AG04450 (cell line): Measurements from ENCODE around the gene CGB3. TPM values are rescaled to one million over a fixed set of nuclear protein-coding genes. Genes with fewer than 3 reads are reported as not detected.
"Not testable (repeated sequence)": the region's sequence is repeated elsewhere in the genome, so short reads cannot be mapped to it uniquely, and the experiment has no call there.

Experiments
- CTCF ChIA-PET: fragments of 300-600, 350-600 bp; formaldehyde crosslinking; extraction: SDS; loops from one replicate; lab custom pipeline; 2022; ENCODE audit warnings: antibody characterized with exemption, inconsistent platforms; lab: Charles Lee
- POLR2A ChIA-PET: fragments of 350-600 bp; formaldehyde crosslinking; extraction: SDS; loops from one replicate; lab custom pipeline; 2021; ENCODE audit warnings: antibody characterized with exemption, inconsistent platforms; lab: Yijun Ruan, JAX
- DNase-seq: peaks from one replicate; pipeline ENCODE4 v3.0.0-alpha.2; 2011; ENCODE audit warnings: low read depth, low spot score
- H3K27ac ChIP-seq: one replicate; pipeline ENCODE4 v1.5.1; 2012; ENCODE audit warnings: low read depth, low read length, control low read depth
- H3K27me3 ChIP-seq: one replicate; pipeline ENCODE4 v1.6.0; 2012; ENCODE audit warnings: low read length; ENCODE audit not compliant: control insufficient read depth, insufficient read depth
- H3K4me3 ChIP-seq: 2 replicates; pipeline ENCODE4 v1.5.1; 2011; ENCODE audit warnings: mild to moderate bottlenecking, low read depth, low read length, control low read depth
- H3K9me3 ChIP-seq: 2 replicates; pipeline ENCODE4 v1.5.1; 2012; ENCODE audit warnings: low read length; ENCODE audit not compliant: control insufficient read depth, insufficient read depth
- polyA minus RNA-seq: library from RNA; depleted of rRNA, polyadenylated mRNA; stranded (reverse); fragments of >200 nt; gene quantifications from 2 replicates; pipeline ENCODE4 v1.2.3, GENCODE V29; 2011; rRNA and poly(A)+ RNA removed
- polyA plus RNA-seq: library from polyadenylated mRNA; depleted of rRNA; stranded (reverse); fragments of >200 nt; gene quantifications from 2 replicates; pipeline ENCODE4 v1.2.3, GENCODE V29; 2011; rRNA removed
- TF ChIP-seq, protein P1 (sequence below): IDR thresholded peaks from 2 replicates; pipeline ENCODE4 v1.5.1; 2011; ENCODE audit warnings: low read depth, low read length, control low read depth, inconsistent platforms

The CGB3 gene
- not detected in 2 replicates for polyA plus RNA-seq
- not detected in 2 replicates for polyA minus RNA-seq

DNA sequence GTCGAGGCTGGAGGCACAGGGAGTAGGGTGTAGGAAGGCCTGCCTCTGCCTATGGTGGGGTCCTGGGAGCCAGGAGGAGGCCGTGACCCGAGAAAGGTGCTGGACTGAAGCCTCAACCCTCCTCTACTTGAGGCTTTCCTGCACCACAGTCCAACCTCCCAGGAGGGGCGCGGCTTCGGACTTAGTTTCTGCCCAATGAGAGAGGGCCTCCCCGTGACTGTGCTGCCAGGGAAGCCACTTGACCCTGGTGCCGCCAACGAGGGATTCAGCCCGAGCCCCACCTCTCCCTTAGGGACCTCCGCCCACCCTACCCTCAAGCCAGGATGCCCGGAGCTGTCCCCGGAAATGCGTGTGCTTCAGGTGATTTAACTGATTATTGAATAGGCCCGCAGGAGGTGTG is at the start of gene CGB3:
Gene CGB3 (minus strand): TSS at position 101 of the 400 bp plus-strand sequence. CDS start 362 bp downstream, outside the sequence.
- H3K4me3 ChIP-seq, POLR2A ChIA-PET, DNase-seq, CTCF ChIA-PET, H3K27ac ChIP-seq, H3K27me3 ChIP-seq, H3K9me3 ChIP-seq: not testable (repeated sequence)

DNA sequence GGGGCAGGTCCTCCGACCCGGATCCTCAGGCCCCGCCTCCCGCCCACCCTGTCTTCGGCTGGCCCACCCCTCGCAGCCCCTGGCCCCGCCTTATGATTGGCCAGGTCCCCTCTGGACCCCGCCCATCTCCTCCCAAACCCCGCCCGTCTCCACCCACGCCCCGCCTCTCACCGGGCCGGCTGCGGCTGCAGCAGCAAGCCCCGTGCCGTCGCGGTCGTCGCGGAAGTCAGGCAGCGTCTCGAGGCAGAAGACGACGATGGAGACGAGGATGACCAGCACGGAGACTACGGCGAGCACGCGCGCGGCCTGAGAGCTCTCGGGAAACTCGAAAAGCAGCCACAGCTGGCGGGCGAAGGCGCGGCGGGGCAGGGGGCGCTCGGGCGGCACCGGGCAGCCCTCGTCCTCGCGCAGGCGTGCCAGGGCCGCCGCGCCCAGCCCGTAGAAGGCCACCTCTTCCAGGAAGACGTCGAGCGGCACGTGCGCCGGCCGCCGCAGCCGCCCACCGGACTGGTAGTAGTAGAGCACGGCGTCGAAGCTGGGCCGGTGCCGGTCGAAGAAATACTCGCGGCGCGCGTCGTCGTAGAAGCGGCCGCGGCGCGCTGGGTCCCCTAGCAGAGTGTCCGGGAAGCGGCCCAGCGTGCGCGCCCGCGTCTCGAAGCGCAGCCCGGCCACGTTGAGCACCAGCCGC is 47.9 kb upstream of the CGB3 start:
- Histone ChIP-seq H3K4me3 (no peak overlapping the region), H3K27ac (no peak overlapping the region), H3K27me3 (peaks cover 23% of the 10 kb centered on the region), H3K9me3 (peaks cover 23% of the 10 kb centered on the region)
- ChIA-PET CTCF (no interaction called here), POLR2A (no interaction called here)
- DNase-seq: no peak
- TF ChIP-seq, protein P1, sequence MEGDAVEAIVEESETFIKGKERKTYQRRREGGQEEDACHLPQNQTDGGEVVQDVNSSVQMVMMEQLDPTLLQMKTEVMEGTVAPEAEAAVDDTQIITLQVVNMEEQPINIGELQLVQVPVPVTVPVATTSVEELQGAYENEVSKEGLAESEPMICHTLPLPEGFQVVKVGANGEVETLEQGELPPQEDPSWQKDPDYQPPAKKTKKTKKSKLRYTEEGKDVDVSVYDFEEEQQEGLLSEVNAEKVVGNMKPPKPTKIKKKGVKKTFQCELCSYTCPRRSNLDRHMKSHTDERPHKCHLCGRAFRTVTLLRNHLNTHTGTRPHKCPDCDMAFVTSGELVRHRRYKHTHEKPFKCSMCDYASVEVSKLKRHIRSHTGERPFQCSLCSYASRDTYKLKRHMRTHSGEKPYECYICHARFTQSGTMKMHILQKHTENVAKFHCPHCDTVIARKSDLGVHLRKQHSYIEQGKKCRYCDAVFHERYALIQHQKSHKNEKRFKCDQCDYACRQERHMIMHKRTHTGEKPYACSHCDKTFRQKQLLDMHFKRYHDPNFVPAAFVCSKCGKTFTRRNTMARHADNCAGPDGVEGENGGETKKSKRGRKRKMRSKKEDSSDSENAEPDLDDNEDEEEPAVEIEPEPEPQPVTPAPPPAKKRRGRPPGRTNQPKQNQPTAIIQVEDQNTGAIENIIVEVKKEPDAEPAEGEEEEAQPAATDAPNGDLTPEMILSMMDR: no peak

DNA sequence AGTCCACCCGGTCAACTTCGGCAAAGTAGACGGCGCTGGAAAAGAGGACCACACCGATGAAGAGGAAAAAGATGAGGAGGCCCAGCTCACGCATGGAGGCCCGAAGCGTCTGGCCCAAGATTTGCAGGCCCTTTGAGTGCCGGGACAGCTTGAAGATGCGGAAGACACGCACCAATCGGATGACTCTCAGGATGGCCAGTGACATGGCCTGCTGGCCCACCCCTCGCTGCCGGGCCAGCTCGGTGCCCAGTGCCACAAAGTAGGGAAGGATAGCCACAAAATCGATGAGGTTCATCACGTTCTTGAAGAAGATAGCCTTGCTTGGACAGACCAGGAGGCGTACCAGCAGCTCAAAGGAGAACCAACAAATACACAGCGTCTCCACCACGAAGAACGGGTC is 46.3 kb upstream of the CGB3 start:
- H3K27me3 ChIP-seq: peaks cover 34% of the 10 kb centered on the region

DNA sequence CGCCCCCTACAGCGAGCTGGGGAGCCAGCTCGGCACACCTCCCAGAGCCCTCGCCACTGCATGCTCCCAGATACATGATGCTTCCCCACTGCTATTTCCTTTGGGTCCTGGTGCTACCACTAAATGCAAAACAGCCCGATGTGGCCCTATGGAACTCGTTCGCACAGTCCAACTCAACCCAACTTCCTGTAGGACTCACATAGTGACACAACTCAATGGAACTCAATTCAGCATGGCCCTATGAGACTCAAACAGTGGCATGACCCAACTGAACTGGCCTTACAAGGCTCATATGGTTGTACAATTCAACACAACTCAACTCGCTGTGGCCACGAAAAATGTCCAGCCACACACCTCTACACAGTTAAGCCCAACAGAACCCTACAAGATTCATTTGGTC is 44.9 kb upstream of the CGB3 start:
- H3K9me3 ChIP-seq: peaks cover 23% of the 10 kb centered on the region
- H3K27ac ChIP-seq: no peak overlapping the region
- ChIA-PET POLR2A (no interaction called here), CTCF (interaction anchor here (0.9 to 1.3 kb wide), 3 partner anchors 13 to 130 kb away, joined by 3 to 4 read pairs (median 3); no protein-coding TSS in a partner anchor)
- H3K4me3 ChIP-seq: no peak overlapping the region
- peaks cover 40% of the 10 kb centered on the region for H3K27me3 ChIP-seq
- no peak for DNase-seq
- TF ChIP-seq, protein P1: no peak

More for the DNA sequence above, 46.3 kb upstream of the CGB3 start:
- POLR2A ChIA-PET: no interaction called here
- Histone ChIP-seq H3K4me3 (no peak overlapping the region), H3K27ac (no peak overlapping the region), H3K9me3 (peaks cover 23% of the 10 kb centered on the region)
- TF ChIP-seq, protein P1: no peak
- DNase-seq: no peak
- CTCF ChIA-PET: interaction anchor here (0.5 to 1.3 kb wide), 3 partner anchors 17 to 128 kb away, joined by 3 to 4 read pairs (median 3); no protein-coding TSS in a partner anchor

DNA sequence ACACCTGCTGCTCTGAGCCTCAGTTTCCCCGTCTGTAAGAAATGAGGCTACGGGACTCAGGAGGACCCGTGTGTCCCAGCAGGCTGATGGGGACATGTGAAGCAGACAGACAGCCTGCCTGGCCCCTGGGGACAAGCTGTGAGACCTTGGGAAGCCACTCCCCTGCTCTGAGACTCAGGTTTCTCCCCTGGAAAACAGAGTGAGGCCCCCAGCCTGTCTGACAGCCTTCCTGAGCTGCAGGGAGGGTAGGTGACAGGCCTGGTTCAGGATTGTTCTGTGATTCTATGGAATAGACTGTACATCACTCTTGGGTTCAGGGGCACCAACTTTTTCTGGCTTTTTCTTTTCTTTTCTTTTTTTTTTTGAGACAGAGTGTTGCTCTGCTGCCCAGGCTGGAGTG is 43.4 kb upstream of the CGB3 start:
- no peak overlapping the region for H3K4me3 ChIP-seq
- ChIA-PET CTCF (no interaction called here), POLR2A (interaction anchor here (0.6 kb wide), 1 partner anchor 75 kb away, joined by 3 read pairs; the partner anchor contains the start of gene GYS1)
- H3K27ac ChIP-seq: no peak overlapping the region
- TF ChIP-seq, protein P1: no peak
- no peak for DNase-seq
- H3K9me3 ChIP-seq: peaks cover 23% of the 10 kb centered on the region
- peaks cover 37% of the 10 kb centered on the region for H3K27me3 ChIP-seq
